B cell (primary cell): Measurements from ENCODE around the gene SLC7A6. TPM values are rescaled to one million over a fixed set of nuclear protein-coding genes. Genes with fewer than 3 reads are reported as not detected.
A peak's percentile ranks its signal among the peaks of the same experiment; 100 is the strongest.

Experiments used
- ATAC-seq: fragments of 200-7000 bp; cut with Tn5 transposase; one replicate; pipeline ENCODE4 v1.10.0; 2021; ENCODE audit warnings: low read depth, mild to moderate bottlenecking, moderate number of reproducible peaks, moderate library complexity
- CTCF ChIA-PET: fragments of 350-600 bp; sonication (Branson Sonifier 250); formaldehyde crosslinking; loops from one replicate; lab custom pipeline; 2021; ENCODE audit warnings: antibody characterized with exemption, inconsistent platforms; lab: Charles Lee
- POLR2A ChIA-PET: fragments of 350-600 bp; sonication (Branson Sonifier 250); formaldehyde crosslinking; loops from one replicate; lab custom pipeline; 2021; ENCODE audit warnings: antibody characterized with exemption; lab: Charles Lee
- DNase-seq: peaks from one replicate; pipeline ENCODE4 v3.0.0; 2013
- H2AFZ ChIP-seq: 2 replicates; pipeline ENCODE4 v1.6.1; 2012; ENCODE audit warnings: mild to moderate bottlenecking, low read depth, low read length; ENCODE audit not compliant: insufficient read depth, poor library complexity, severe bottlenecking
- H3K27ac ChIP-seq, 2 donors: 1 replicate in 1 of 2; 2 replicates in 1 of 2; pipeline ENCODE4 v1.5.1; 2012 to 2013; ENCODE audit warnings: low read length in 2 of 2, mild to moderate bottlenecking in 2 of 2, moderate library complexity in 1 of 2
- H3K27me3 ChIP-seq, 4 experiments: fragments of 200-600 bp in 1 of 4; sonication (generic) in 1 of 4; replicated peaks in 1 of 4; 1 replicate in 2 of 4; 2 replicates in 2 of 4; pipeline versions ENCODE4 v1.6.1 to v1.7.0; 2013 to 2016; ENCODE audit warnings: low read length in 3 of 4, mild to moderate bottlenecking in 2 of 4, mixed read lengths in 1 of 4, moderate library complexity in 1 of 4; ENCODE audit not compliant: insufficient read depth in 4 of 4, control insufficient read depth in 3 of 4; ENCODE audit errors: control extremely low read depth in 1 of 4
- H3K36me3 ChIP-seq, 2 experiments: replicated peaks in 1 of 2; 1 replicate in 1 of 2; 2 replicates in 1 of 2; pipeline versions ENCODE4 v1.6.1 to v1.7.1; 2013; ENCODE audit warnings: low read length in 1 of 2; ENCODE audit not compliant: insufficient read depth in 2 of 2, control insufficient read depth in 1 of 2; ENCODE audit errors: control extremely low read depth in 1 of 2, extremely low read depth in 1 of 2
- H3K4me1 ChIP-seq, 2 donors: fragments of 200-600 bp in 1 of 2; sonication (generic) in 1 of 2; 1 replicate in 1 of 2; 2 replicates in 1 of 2; pipeline versions ENCODE4 v1.5.1 to v1.6.1; 2013 to 2017; ENCODE audit warnings: low read length in 2 of 2; ENCODE audit not compliant: control insufficient read depth in 2 of 2, insufficient read depth in 2 of 2
- H3K4me2 ChIP-seq: replicated peaks from 2 replicates; pipeline ENCODE3; 2012; ENCODE audit warnings: mild to moderate bottlenecking, low read depth, low read length; ENCODE audit not compliant: poor library complexity, severe bottlenecking
- H3K4me3 ChIP-seq, 5 experiments: fragments of 200-600 bp in 1 of 5; sonication (generic) in 1 of 5; 1 replicate in 3 of 5; 2 replicates in 2 of 5; pipeline versions ENCODE4 v1.5.1 to v1.7.0; 2011 to 2016; ENCODE audit warnings: low read length in 4 of 5, mild to moderate bottlenecking in 4 of 5, low read depth in 2 of 5, control low read depth in 1 of 5, moderate library complexity in 1 of 5; ENCODE audit not compliant: insufficient read depth in 1 of 5; ENCODE audit errors: control extremely low read depth in 1 of 5, extremely low read depth in 1 of 5
- H3K79me2 ChIP-seq: fragments of 200-600 bp; sonication (generic); one replicate; pipeline ENCODE4 v1.6.0; 2016; ENCODE audit warnings: low read length; ENCODE audit not compliant: control insufficient read depth, insufficient read depth
- H3K9ac ChIP-seq: fragments of 200-600 bp; sonication (generic); 2 replicates; pipeline ENCODE4 v1.6.1; 2017; ENCODE audit warnings: mild to moderate bottlenecking, low read length, moderate library complexity
- H3K9me3 ChIP-seq, 3 donors: one replicate each; pipeline versions ENCODE4 v1.6.1 to v1.7.1; 2013; ENCODE audit warnings: low read length in 2 of 3; ENCODE audit not compliant: control insufficient read depth in 2 of 3, insufficient read depth in 1 of 3; ENCODE audit errors: control extremely low read depth in 1 of 3
- H4K20me1 ChIP-seq: 2 replicates; pipeline ENCODE4 v1.6.0; 2012; ENCODE audit warnings: mild to moderate bottlenecking, low read length; ENCODE audit not compliant: insufficient read depth, control insufficient read depth, poor library complexity, severe bottlenecking
- H3K27ac Mint-ChIP-seq: one replicate; pipeline ENCODE4 v1.8.0; 2021; ENCODE audit warnings: mixed read lengths
- H3K27me3 Mint-ChIP-seq: one replicate; pipeline ENCODE4 v1.8.0; 2021; ENCODE audit warnings: mixed read lengths
- H3K4me1 Mint-ChIP-seq: one replicate; pipeline ENCODE4 v1.8.0; 2021; ENCODE audit warnings: mixed read lengths
- H3K4me3 Mint-ChIP-seq: one replicate; pipeline ENCODE4 v1.8.0; 2021; ENCODE audit warnings: mixed read lengths
- H3K9me3 Mint-ChIP-seq: one replicate; pipeline ENCODE4 v1.8.0; 2022; ENCODE audit warnings: mixed read lengths; ENCODE audit not compliant: insufficient read depth
- EZH2 ChIP-seq: IDR thresholded peaks from 2 replicates; pipeline ENCODE4 v1.6.1; 2012; ENCODE audit warnings: borderline replicate concordance, low read depth, mild to moderate bottlenecking, moderate library complexity, low read length; ENCODE audit not compliant: insufficient read depth, poor library complexity, severe bottlenecking
- WGBS: methylation state at CpG from one replicate; pipeline ENCODE4 v1.1.5; 2013; ENCODE audit warnings: missing lambda C conversion rate; ENCODE audit not compliant: insufficient coverage; 5-methylcytosine and 5-hydroxymethylcytosine counted together
- intact Hi-C: fragments of 100-400 bp; cut with micrococcal nuclease; formaldehyde crosslinking; loops from one replicate; pipeline ENCODE4 v1.10.0; 2022
- polyA plus RNA-seq: library from polyadenylated mRNA; depleted of rRNA; stranded (reverse); fragments of >200 nt; gene quantifications from 2 replicates; pipeline ENCODE4 v1.2.3, GENCODE V29; 2012
- total RNA-seq, 2 donors: library from RNA; stranded (reverse); fragments of 120-200 nt in 1 of 2; gene quantifications; 1 replicate in 1 of 2; 2 replicates in 1 of 2; pipeline versions ENCODE4 v1.2.3 to v1.2.4, GENCODE V29; 2013 to 2022
- TF ChIP-seq, protein P1 (sequence below): fragments of 200-600 bp; IDR thresholded peaks from one replicate; pipeline ENCODE4 v1.8.0; 2022; ENCODE audit warnings: antibody characterized with exemption, mild to moderate bottlenecking

Gene SLC7A6
- total and polyA plus RNA-seq, 2 donors (not counting 1 experiment from before 2014, with no cell fraction given): 73.8 to 85.1 TPM

DNA sequence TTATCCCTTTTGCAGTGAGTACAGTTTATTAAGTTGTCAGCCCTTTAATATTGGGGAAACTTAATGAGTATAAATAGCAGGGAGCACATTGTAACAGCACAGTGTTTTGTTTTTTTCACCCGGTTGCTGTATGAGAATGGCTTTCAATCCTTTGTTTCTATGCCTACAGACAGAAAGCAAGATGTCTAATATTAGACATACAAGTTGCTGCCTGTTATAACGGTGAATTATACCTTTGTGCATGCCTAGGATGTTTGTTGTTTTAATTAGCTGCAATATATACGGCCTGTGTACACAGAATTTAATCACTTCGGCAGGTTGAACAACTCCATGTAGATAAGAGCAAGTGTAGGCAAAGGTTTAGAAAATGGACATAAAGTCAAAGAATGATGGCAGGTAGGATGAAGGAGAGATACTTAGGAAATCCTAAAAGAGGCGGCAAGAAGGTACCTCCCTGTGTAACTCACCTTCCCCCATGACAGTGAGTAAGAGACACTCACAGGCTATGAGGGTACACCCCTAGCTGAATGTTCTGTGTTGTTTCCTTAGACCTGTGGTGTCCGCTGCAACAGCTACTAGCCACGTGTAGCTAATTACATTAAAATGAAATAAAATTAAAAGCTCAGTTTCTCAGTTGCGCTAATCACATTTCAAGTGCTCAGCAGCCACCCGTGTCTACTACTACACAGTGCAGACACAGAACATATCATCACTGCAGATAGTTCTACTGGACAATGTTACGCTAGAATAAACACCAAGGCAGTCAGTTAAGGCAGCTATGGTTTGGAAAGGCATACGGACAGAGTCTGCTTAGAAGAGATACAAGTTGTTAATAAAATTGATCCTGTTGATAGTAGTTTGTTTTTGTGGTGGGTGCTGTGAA is 35.5 kb downstream of the SLC7A6 start:
- no peak overlapping the region for H3K4me3 Mint-ChIP-seq
- peak overlapping the region; percentile 28 for H3K27ac Mint-ChIP-seq
- intact Hi-C loops: no loop called here
- DNase-seq (no peak), ATAC-seq (no peak)
- Histone ChIP-seq H3K4me2 (no peak overlapping the region), H3K4me3 (no peak overlapping the region), H3K27ac (no peak overlapping the region), H3K27me3 (no peaks in the 10 kb centered on the region), H3K36me3 (peaks cover 0 to 92% of the 10 kb centered on the region in 2 experiments), H3K9ac (no peak overlapping the region), H2AFZ (no peak overlapping the region), H4K20me1 (peaks cover 26% of the 10 kb centered on the region), H3K9me3 (no peaks in the 10 kb centered on the region), H3K79me2 (peaks cover 7% of the 10 kb centered on the region), H3K4me1 (no peaks in the 10 kb centered on the region)
- H3K9me3 Mint-ChIP-seq: no peaks in the 10 kb centered on the region
- ChIA-PET CTCF (interaction anchor here (1.4 to 2.4 kb wide), 4 partner anchors 10 to 38 kb away, joined by 4 to 11 read pairs (median 8); partner anchors contain the start of gene SLC7A6), POLR2A (interaction anchor here (0.6 kb wide), 1 partner anchor 450 kb away, joined by 4 read pairs; no protein-coding TSS in a partner anchor)
- WGBS: 98% methylated on average over 5 of the region's 11 CpGs
- H3K27me3 Mint-ChIP-seq: no peaks in the 10 kb centered on the region
- H3K4me1 Mint-ChIP-seq: no peaks in the 10 kb centered on the region
- TF ChIP-seq, protein P1, sequence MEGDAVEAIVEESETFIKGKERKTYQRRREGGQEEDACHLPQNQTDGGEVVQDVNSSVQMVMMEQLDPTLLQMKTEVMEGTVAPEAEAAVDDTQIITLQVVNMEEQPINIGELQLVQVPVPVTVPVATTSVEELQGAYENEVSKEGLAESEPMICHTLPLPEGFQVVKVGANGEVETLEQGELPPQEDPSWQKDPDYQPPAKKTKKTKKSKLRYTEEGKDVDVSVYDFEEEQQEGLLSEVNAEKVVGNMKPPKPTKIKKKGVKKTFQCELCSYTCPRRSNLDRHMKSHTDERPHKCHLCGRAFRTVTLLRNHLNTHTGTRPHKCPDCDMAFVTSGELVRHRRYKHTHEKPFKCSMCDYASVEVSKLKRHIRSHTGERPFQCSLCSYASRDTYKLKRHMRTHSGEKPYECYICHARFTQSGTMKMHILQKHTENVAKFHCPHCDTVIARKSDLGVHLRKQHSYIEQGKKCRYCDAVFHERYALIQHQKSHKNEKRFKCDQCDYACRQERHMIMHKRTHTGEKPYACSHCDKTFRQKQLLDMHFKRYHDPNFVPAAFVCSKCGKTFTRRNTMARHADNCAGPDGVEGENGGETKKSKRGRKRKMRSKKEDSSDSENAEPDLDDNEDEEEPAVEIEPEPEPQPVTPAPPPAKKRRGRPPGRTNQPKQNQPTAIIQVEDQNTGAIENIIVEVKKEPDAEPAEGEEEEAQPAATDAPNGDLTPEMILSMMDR: no peak
- no peak for TF ChIP-seq EZH2
